GM18526 (cell line): ENCODE results near the gene EML1.

Experiments used
- POLR2A ChIP-seq: IDR thresholded peaks from 3 replicates; pipeline ENCODE4 v1.6.1; 2011; ENCODE audit not compliant: insufficient read length; ENCODE audit errors: extremely low read depth

EML1 gene, protein sequence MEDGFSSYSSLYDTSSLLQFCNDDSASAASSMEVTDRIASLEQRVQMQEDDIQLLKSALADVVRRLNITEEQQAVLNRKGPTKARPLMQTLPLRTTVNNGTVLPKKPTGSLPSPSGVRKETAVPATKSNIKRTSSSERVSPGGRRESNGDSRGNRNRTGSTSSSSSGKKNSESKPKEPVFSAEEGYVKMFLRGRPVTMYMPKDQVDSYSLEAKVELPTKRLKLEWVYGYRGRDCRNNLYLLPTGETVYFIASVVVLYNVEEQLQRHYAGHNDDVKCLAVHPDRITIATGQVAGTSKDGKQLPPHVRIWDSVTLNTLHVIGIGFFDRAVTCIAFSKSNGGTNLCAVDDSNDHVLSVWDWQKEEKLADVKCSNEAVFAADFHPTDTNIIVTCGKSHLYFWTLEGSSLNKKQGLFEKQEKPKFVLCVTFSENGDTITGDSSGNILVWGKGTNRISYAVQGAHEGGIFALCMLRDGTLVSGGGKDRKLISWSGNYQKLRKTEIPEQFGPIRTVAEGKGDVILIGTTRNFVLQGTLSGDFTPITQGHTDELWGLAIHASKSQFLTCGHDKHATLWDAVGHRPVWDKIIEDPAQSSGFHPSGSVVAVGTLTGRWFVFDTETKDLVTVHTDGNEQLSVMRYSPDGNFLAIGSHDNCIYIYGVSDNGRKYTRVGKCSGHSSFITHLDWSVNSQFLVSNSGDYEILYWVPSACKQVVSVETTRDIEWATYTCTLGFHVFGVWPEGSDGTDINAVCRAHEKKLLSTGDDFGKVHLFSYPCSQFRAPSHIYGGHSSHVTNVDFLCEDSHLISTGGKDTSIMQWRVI

DNA sequence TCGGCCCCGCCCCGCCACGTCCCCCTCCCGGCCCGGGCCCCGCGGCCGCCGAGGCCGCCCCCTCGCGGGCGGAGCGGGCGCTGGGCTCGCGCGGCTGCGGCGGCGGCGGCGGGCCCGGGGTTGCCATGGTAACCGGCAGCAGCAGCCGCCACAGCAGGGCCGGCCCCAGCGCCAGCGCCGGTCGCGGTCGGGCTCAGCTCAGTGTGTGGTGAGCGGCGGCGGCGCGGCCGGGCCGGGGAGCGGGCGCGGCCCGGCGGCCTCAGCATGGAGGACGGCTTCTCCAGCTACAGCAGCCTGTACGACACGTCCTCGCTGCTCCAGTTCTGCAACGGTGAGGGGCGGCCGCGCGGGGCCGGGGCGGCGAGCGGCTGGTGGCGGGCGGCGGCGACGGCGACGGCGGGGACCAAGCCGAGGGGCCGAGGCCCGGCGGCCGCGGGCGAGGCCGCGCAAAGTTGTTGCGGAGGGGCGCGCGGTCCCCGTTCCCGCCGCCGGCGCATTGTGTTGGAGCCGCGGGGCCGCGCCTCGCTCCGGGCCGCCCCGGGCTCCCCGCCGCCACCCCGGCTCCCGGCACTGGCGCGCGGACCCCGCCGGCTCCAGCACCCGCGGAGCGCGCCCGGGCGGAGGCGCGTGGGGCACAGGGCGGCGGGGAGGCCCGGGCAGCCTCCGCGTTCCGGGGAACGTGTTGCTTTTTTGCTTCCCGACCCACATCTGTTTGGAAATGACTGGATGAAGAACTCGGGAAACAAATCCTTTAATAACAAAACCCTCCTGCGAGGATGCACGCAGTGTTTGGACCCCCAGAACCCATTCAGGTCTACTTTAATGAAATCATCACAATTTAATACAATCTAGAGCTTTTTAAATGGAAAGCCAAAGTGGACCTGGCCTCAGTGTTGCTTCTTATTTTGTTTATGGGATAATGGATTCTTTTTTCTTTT, at the start of gene EML1:
TSS of gene EML1 (plus strand) at position 201 of the 938 bp plus-strand sequence. CDS start at position 265, 64 bp downstream.
- TF ChIP-seq POLR2A, result no peak

DNA sequence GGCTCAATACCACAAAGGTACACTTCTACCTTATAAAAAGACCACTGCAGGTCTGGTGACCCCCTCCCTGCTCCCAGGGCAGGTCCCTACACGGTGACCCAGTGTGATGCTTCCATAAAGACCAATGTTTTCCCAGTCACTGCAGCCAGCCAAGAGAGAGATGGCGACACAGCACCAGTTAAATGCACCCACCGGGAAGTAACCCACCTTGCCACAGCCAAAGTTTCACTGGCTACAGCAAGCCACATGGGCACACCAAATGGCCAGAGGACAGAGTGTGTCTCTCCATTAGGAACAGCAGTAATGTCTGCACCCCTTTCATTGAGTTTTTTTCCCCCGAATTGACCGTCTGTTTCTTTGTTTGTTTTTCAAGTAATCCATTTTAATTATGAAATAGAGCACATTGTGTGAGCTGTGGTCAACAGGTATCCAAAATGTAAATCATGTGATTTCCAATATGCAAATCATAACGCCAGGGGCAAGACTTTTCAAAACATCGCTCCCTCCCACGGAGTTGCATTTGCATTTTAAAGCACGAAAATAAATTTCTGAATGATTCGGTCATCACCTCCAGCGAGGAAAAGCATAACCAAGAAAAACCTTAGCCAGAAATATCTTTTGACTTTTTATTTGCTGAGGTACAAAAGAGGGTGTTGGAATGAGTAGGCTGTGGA, 48.9 kb upstream of the EML1 start:
- no peak for TF ChIP-seq POLR2A

DNA sequence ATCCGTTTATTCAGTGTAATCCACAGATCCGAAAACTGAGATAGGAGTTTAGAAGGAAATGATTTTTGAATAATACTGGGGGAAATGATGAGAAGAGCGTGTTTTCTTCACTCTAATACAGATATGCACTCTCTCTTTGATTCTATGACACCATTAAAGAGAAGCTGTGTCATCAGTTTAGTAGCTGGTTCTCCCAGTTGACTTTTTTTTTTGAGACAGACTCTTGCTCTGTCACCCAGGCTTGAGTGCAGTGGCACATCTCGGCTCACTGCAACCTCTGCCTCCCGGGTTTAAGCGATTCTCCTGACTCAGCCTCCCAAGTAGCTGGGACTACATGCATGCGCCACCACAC, 48.4 kb upstream of the EML1 start:
- no peak for TF ChIP-seq POLR2A

DNA sequence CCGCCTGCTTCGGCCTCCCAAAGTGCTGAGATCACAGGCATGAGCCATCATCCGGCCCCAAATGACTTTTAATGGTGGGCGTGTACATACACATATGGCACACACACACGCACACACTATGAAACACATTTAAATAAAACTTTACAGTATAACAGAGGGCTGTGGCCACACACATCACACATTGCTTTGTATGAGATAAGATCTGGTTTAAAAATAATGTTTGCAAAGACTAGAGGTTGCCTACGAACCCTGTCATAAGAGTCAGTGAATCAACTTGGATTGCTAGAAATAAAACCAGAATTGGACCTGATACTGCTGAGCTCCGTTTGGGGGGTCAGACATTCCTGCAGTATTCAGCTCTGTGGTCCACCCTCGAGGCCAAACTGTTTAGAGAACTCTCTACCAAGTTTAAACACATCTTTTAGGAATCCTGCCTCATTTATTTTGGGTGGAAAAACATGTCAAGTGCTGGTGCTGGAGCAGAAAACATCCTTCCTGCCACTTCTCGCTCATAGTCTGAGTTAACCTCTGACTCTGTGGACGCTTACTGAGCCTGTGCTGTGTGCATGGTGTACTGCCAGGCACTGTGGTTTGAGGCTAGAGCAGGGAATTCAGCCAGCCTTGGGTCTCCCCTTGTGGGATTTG, 47.8 kb upstream of the EML1 start:
- TF ChIP-seq POLR2A, result no peak

DNA sequence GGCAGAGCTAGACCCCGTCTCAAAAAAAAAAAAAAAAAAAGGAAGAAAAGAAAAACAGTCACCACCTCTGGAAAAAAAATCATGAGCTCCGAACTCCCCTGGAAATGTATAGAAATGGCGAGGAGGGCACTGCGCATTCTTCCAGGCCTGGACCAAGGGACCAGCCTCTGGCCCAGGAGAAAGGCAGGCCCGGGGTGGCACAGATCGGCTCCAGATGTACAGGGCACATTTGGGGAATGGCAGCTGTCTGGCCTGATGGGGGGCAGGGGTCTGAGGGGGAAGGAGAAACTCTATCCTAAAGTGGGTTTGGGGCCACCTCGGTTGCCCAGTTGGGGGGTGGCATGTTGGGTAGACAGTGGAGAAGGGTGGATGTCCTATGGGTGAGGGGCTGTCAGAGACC, 46.0 kb upstream of the EML1 start:
- TF ChIP-seq POLR2A, result no peak

DNA sequence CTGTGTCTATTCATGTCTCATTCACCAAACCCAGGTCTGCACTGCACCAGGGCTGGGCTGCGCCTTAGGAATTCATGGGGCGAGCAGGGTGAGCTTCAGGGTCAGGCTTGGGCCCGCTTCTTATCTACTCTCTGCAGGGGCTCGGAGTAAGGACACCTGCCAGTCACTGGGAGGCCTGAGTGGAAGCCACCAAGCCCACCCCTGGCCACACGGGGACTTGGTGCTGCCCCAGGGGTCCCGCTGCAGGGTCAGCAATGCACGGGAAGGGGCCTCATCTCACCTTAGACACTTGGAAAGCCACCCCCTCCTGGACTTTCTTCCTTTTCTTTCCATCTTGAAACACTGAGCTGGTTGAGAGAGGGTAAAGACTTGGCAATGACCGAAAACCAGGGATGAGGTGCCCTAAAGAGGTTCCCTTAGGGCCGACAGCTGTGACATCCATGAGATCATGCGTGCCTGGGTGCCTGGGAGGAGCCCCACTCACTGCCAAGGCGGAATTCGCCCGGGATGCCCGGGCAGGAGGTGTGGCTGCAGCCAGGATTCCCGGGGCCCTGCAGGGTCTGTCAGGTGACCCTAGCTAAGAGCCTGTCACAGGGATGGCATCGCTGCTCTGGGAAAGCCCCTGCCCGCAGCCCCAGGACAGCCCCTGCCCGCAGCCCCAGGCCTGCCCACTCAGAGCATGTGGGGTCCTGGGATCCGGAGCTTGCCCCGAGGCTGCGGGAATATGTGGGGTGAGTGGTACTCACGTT, 45.5 kb upstream of the EML1 start:
- no peak for TF ChIP-seq POLR2A

DNA sequence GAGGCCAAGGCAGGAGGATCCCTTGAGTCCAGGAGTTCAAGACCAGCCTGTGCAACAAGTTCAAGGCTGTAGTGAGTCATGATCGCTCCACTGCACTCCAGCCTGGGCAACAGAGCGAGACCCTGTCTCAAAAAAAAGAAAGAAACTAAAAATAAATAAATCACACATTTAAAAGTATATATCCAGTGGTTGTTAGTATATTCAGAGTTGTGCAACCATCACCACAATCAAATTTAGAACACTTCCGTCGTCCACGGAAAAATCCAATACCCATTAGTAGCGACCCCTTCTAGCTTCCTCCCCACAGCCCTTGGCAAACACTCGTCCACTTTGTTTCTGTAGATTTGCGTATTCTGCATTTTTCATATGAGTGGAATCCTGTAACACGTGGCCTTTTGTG, 44.7 kb upstream of the EML1 start:
- TF ChIP-seq POLR2A, result no peak

DNA sequence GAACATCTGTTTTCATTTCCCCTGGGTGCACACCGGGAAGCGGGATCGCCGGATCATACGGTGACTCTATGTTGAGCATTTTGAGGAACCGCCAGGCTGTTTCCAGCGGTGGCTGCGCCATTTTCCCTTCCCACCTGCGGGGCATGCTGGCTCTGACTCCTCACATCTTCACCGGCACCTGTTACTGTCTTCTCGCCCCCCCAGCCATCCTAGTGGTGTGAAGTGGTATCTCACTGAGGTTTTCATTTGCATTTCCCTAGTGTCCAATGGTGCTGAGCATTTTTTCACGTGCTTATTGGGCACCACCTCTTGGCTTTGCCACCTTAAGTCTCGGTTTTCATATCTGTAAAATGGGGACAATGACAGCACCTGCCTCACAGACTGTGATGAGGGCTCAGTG, 44.1 kb upstream of the EML1 start:
- TF ChIP-seq POLR2A, result no peak

DNA sequence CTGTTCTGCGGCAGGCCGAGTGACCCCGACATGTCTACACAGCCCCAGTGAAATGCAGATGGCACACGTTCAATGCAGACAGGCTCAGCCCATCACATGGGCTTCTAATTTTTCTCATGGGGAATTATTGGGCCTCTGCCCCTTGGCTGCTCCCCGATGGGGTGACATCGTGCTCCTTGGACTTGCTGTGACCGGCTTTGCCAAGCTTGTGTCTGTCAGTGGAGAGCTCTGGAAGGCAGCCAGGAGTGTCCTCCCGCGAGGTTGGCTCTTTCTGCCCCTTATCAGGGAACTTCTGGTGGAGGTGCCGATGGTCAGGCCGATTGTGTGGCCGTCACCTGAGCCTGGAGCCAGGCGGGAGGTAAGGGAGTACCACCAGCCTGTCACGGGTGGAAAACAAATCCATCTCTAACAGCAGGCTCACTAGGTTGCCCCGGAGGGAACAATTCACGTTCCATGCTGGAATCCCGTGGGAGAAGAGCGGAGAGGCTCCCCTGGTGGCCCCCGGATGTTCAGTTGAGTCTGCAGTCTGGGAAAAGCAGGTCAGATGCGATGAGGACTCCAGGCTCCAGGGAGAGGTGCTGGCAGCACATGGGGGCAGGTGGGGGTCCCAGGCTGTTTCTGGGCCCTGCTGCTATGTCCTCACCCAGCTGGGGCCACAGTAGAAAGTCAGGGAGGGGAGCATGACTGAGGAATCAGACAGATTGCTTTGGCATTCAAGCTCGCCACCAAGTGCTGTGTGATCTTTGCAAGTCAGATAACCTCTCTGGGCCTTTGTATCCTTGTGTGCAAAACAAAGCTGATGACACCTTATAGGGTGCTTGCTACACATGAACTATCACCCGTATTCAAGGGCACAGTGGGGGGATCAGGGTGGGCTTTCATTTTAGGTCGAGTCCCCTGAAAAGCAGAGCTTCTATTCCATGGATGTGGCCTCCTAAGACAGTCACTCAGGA, 43.2 kb upstream of the EML1 start:
- no peak for TF ChIP-seq POLR2A

DNA sequence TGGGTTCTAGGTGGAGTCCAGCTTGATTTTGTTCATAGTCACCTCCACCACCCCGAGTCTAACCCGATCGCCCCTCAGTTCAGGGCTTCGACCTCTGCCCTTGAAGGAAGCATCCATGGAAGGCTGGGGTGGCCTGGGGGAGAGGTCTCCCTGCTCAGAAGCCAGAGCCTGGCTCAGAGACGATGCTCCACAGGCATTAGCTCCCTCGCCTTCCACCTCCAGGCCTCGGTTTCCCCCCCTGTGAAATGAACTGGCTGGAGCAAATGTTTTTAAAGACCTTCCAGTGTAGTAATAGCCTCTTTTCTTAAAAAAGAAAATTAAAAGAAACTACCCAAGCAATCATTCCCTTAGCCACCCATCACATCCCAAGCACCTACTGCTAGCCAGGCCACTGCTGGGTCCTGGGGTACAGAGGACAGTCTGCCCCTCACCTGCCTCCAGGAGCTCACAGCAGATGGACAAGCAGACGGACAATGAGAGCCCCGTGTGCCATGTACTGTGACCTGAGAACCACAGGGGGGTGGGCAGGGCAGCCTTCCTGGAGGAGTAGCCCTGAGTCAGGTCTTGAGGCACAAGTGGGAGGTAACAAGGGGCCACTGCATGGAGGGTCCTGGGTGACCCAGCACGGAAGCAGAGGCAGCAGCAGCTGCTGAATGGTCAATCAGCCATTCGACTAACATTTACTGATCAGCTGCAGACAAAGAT, 42.3 kb upstream of the EML1 start:
- TF ChIP-seq POLR2A, result no peak

DNA sequence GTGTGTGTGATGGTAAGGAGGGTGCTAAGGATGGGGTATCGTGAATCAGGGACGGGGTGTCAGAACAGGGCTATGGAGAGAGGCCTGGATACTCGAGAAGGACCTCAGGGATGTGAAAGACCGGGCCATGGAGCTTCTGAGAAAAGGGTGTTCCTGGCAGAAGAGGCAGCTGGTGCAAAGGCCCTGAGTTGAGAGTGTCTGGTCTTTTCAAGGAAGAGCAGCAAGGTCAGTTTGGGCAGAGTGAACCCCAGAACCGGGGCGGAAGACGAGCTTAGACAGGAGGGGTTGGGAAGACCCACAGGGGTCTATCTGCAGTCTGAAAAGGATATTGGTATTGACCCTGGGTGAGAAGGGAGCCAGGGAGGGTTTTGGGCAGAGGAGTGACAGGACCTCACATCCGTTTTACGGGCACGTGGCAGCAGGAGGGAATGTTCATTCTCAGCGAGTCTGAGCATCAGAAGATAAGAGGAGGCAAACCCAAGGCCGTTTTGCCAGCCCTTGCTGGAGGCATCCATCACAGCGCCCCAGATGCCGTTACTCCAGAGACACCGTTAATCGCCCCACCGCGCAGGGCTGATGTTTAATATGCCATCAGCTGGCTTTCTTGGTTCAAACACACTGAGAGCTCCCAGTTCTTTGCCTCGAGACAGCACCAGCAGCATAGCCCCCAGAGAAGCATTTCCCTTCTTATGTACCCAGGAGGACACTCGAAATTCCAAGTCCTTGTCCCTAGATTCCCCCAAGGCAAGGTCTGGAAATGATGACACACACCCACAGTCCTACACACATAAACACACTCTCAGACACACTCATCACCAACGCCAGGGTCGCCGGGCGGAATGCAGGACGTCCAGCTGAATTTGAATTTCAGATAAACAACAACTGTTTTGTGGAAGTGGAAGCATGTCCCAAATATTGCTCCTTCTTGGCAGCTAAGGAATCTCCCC, 41.4 kb upstream of the EML1 start:
- TF ChIP-seq POLR2A, result no peak
